GM12872 (cell line): Measurements from ENCODE around the gene DCUN1D3.

Experiments used
- TF ChIP-seq, protein P1 (sequence below): IDR thresholded peaks from 3 replicates; pipeline ENCODE4 v1.5.1; 2011; ENCODE audit warnings: low read depth, mild to moderate bottlenecking, low read length, moderate library complexity; ENCODE audit not compliant: insufficient read depth

DCUN1D3 gene

DNA sequence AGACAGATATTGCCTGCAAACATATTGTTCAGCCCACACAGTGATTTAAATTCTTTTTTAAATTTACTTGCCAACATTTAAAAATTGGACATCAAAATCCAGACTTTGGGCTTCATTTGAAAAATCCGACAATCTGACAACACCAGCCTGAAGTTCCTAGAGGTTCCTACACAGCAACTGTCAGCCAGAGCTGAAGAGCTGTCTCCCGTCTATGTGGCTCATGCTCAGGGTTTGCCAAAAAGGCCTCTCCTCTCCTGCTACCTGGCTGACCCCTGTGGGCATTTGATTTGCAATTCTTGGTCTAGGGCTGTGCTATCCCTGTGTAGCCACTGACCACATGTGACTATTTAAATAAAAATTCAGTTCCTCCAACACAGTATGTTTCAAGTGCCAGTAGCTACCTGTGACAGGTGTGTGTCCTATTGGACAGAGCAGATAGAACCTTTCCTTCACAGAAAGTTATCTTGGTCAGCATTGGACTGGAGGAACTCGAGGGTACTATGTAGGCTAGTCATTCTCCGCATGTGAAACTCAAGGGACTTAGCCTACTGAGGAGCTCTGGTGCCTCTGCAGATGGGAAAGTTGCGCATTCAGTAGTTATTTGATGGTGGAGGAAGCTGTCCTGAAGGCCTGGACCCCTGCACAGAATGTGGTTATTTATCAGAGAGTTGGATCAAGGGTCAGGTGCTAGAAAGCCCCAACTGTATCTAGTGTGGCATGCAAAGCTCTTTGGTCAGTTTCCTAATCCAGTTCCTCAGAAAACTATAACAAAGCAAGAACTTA, 3.1 kb upstream of the DCUN1D3 start:
- TF ChIP-seq, protein P1, sequence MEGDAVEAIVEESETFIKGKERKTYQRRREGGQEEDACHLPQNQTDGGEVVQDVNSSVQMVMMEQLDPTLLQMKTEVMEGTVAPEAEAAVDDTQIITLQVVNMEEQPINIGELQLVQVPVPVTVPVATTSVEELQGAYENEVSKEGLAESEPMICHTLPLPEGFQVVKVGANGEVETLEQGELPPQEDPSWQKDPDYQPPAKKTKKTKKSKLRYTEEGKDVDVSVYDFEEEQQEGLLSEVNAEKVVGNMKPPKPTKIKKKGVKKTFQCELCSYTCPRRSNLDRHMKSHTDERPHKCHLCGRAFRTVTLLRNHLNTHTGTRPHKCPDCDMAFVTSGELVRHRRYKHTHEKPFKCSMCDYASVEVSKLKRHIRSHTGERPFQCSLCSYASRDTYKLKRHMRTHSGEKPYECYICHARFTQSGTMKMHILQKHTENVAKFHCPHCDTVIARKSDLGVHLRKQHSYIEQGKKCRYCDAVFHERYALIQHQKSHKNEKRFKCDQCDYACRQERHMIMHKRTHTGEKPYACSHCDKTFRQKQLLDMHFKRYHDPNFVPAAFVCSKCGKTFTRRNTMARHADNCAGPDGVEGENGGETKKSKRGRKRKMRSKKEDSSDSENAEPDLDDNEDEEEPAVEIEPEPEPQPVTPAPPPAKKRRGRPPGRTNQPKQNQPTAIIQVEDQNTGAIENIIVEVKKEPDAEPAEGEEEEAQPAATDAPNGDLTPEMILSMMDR, result no peak

DNA sequence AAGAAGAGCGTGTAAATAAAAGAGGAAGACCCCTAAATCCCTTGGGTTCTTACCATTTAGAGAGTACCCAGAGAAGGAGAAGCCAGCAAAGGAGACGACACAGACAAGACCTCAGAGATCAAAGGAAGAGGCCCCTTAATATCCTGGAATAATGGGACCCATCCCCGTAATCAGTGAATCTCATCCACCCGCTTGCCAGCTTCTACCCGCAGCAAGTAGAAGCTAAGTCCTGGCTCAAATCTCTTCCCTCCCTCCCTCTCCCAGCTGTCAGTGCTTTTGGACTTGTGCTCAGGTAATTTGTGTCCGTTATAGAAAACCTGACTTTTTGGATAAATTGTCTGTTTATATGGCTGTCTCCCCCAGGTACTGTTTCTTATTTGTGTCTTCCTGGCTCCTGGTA, 2.3 kb upstream of the DCUN1D3 start:
- TF ChIP-seq, protein P1, result no peak

DNA sequence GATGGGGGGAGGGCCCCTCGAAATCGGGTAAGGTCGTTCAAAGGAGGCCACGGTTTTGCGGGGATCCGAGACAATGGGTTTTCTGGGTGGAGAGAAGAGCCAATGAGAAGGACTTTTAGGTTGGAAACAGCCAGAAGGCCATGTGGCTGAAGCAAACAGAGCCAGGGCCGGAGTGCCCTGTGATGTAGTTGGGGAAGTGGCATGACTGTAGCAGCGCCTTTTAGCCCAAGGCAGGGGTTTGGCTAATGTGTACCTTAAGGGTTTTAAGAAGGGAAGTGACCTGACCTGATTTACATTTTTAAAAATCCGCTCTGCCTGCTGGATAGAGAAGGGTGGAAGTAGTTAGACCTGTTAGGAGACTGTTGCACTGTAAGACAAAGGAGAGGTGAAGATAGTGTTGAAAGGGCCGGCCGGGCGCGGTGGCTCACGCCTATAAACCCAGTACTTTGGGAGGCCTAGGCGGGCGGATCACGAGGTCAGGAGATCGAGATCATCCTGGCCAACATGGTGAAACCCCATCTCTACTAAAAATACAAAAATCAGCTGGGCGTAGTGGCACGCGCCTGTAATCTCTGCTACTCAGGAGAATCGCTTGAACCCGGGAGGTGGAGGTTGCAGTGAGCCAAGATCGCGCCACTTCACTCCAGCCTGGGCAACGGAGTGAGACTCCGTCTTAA, 1.4 kb upstream of the DCUN1D3 start:
- TF ChIP-seq, protein P1, result no peak

DNA sequence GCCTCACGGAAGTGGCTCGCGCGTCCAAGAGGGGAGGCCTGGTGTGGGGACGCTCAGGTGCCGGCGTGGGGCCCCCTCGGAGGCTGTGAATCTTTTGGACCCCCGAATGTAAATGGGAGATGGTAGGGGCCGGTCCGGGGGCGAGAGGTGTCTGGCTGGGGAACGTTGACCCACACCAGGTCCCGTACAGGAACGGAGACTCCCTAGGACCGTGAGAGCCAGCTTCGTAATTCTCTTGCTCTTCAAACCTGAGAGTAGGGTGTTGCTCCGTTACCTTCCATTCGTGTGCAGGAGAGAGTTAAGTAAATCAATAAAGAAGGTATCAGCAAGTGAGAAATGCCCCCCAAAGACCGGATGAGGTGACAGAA, 894 bp upstream of the DCUN1D3 start:
- TF ChIP-seq, protein P1, result no peak

DNA sequence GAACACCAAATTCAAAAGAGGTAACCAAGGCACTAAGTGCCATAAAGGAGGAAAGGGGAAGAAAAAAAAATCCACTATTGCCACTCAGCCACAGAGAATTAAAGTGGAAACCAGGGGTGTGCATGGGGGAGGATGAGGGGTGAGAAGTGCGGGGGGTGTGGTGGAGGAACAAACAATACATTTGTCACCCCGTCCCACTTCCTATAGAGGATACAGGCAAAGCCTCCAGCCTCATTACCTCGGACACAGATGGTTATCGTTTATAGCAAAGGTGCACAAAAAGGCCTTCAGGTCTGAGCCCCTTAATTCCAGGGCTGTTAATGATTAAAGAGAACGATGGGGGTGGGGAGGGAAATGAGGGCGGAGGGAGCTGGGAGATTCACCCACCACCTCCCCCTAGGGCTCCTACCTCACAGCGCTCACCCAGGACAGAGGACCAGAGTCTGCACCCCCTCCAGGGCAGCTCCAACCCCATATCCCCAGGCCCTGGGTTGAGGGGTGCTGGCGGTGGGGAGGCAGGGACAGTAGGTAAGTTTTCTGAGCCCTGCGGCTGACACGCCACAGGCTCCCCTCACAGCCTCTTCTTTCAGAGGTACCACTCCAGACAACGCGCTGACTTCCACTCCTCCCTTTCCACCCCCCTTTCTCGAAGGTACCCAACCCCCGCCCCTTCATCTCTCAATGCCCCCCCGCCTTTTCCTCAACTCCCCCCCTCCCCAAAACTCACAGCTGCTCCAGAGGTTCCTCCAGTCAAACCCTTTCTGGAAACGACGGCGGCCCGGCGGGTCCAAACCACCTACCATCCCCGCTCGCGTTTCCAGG, 470 bp downstream of the DCUN1D3 start:
- TF ChIP-seq, protein P1, result no peak

DNA sequence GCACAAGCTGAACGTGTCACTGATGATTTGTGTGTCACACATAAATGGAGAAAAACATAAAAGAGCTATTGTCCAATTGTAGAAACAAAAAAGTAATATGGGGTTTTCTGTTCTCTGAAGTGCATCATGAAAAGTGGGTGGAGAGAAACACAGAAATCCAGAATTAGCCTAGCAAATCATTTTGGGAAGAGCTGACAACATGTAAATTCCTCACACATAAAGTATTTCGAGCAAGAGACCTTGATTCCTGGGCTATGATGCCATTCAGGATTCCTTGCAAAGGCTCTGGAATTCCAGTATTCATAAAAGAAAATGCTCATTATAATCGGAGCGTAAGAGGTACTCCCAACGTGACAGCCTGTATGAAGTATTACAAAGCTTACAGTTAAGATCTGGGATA, 1.1 kb downstream of the DCUN1D3 start:
- TF ChIP-seq, protein P1, result no peak

DNA sequence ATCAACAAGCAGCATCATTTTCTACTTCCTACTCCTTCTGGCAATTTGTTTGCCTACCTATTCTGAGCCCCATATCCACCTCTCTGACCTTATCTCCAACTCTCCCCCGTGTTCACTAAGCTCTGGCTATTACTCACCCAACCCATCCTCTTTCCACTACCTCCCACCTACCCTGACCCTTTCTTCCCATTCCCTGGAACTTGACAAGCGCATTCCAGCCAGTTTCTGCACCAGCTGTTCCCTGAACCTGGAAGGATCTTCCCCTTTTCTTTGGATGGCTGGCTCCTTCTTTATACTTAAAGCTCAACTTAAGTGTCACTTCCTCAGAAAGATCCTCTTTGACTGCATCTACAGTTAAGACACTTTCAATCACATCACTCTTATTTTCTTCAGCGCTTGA, 2.2 kb downstream of the DCUN1D3 start:
- TF ChIP-seq, protein P1, result no peak
